ENCODE data around the gene LCE1F.

The LCE1F gene

DNA sequence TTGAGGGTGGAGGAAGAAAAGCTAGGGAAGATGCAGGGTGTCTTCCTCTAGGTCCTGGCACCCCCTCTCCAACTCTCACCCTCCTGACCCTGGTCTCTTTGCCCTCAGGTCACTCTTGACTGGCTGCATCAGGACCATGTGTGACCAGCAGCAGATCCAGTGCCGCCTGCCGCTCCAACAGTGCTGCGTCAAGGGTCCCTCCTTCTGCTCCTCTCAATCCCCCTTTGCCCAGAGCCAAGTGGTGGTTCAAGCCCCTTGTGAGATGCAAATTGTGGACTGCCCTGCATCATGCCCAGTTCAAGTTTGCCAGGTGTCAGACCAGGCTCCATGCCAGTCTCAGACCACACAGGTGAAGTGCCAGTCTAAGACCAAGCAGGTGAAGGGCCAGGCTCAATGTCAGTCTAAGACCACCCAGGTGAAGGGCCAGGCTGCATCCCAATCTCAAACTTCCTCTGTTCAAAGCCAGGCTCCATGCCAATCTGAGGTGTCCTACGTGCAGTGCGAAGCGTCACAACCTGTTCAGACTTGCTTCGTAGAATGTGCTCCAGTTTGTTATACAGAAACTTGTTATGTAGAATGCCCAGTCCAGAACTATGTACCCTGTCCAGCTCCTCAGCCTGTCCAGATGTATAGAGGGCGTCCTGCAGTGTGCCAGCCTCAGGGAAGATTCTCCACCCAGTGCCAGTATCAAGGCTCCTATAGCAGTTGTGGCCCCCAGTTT lies 15.3 kb upstream of the LCE1F start:
- DNase-seq (ENCODE audit: low spot score in 2 of 2) (no peak), ATAC-seq (no peak)
- Mint-ChIP-seq H3K4me3 (no peak overlapping the region), H3K9me3 (no peaks in the 10 kb centered on the region), H3K36me3 (no peaks in the 10 kb centered on the region), H3K27ac (no peak overlapping the region), H3K4me1 (no peaks in the 10 kb centered on the region)

DNA sequence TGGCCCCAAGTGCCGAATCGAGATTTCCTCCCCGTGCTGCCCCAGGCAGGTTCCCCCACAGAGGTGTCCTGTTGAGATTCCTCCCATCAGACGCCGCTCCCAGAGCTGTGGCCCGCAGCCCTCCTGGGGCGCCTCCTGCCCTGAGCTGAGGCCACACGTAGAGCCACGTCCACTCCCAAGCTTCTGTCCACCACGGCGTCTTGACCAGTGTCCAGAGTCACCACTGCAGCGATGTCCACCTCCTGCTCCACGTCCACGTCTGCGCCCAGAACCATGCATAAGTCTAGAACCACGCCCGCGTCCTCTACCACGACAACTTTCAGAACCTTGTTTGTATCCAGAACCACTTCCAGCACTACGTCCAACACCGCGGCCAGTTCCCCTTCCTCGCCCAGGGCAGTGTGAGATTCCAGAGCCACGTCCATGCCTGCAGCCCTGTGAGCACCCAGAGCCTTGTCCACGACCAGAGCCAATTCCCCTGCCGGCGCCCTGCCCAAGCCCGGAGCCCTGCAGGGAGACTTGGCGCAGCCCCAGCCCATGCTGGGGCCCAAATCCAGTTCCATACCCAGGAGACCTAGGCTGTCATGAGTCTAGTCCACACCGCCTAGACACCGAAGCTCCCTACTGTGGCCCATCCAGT lies 14.3 kb upstream of the LCE1F start:
- no peak overlapping the region for H3K4me3 Mint-ChIP-seq
- ATAC-seq (no peak), DNase-seq (ENCODE audit: low spot score in 2 of 2) (no peak)
- H3K9me3 Mint-ChIP-seq: no peaks in the 10 kb centered on the region
- H3K27ac Mint-ChIP-seq: no peak overlapping the region
- H3K36me3 Mint-ChIP-seq: no peaks in the 10 kb centered on the region
- no peaks in the 10 kb centered on the region for H3K4me1 Mint-ChIP-seq

- ATAC-seq (no peak), DNase-seq (ENCODE audit: low spot score in 2 of 2) (no peak)
- Mint-ChIP-seq H3K4me3 (no peak overlapping the region), H3K27ac (no peak overlapping the region), H3K36me3 (no peaks in the 10 kb centered on the region), H3K9me3 (no peaks in the 10 kb centered on the region), H3K4me1 (no peaks in the 10 kb centered on the region)
Measured at GRCh38 chr1:152761609-152762213, 13.2 kb upstream of the LCE1F start.

DNA sequence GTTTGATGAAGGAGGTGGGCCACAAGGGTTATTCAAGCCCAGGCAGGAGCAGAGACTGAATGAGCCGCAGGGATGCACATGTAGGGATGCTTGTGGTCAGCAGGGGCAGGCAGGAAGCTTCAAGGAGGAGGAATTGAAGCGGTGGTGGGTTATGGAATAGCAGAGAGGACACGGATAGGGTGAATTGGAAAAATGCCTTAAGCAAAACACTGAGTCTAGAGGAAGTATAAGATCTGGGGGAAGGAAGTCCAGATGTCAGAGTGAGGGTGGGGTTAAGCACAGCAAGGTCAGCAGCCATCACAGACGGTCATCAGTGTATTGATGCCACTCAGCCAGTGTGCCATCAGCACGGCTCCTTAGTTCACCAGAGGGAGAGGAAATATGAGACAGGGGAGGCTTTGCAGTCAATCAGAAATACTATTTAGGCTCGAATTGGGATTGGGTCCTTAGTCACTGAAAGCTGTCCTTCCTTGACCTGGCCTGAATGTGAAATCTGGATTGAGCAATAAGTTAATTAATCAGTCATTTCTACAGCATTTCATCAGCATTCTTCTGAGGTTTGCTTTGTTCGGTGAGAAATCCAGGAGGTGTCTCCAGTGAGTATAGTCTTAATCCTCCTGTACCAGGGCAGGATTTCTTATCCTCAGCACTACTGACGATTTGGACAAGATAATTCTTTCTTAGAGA lies 6.0 kb upstream of the LCE1F start:
- H3K36me3 Mint-ChIP-seq: no peaks in the 10 kb centered on the region
- H3K4me3 Mint-ChIP-seq: no peak overlapping the region
- H3K9me3 Mint-ChIP-seq: no peaks in the 10 kb centered on the region
- no peak for ATAC-seq
- no peak overlapping the region for H3K27ac Mint-ChIP-seq
- H3K4me1 Mint-ChIP-seq: no peaks in the 10 kb centered on the region
- no peak for DNase-seq (ENCODE audit: low spot score in 2 of 2)

- no peak for DNase-seq (ENCODE audit: low spot score in 2 of 2)
- Mint-ChIP-seq H3K4me1 (no peaks in the 10 kb centered on the region), H3K9me3 (no peaks in the 10 kb centered on the region), H3K36me3 (no peaks in the 10 kb centered on the region), H3K4me3 (no peak overlapping the region), H3K27ac (no peak overlapping the region)
- no peak for ATAC-seq
Measured at GRCh38 chr1:152770411-152770810, 4.5 kb upstream of the LCE1F start.

DNA sequence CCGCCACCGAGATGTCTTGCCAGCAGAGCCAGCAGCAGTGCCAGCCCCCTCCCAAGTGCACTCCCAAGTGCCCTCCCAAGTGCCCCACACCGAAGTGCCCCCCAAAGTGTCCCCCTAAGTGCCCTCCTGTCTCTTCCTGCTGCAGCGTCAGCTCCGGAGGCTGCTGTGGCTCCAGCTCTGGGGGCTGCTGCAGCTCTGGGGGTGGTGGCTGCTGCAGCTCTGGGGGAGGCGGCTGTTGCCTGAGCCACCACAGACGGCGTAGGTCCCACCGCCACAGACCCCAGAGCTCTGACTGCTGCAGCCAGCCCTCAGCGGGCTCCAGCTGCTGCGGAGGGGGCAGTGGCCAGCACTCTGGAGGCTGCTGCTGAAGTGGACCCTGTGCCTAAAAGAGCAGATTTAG lies 1.4 kb downstream of the LCE1F start:
- no peak for ATAC-seq
- no peak overlapping the region for H3K4me3 Mint-ChIP-seq
- H3K4me1 Mint-ChIP-seq: no peaks in the 10 kb centered on the region
- H3K36me3 Mint-ChIP-seq: no peaks in the 10 kb centered on the region
- H3K9me3 Mint-ChIP-seq: no peaks in the 10 kb centered on the region
- no peak for DNase-seq (ENCODE audit: low spot score in 2 of 2)
- no peak overlapping the region for H3K27ac Mint-ChIP-seq

DNA sequence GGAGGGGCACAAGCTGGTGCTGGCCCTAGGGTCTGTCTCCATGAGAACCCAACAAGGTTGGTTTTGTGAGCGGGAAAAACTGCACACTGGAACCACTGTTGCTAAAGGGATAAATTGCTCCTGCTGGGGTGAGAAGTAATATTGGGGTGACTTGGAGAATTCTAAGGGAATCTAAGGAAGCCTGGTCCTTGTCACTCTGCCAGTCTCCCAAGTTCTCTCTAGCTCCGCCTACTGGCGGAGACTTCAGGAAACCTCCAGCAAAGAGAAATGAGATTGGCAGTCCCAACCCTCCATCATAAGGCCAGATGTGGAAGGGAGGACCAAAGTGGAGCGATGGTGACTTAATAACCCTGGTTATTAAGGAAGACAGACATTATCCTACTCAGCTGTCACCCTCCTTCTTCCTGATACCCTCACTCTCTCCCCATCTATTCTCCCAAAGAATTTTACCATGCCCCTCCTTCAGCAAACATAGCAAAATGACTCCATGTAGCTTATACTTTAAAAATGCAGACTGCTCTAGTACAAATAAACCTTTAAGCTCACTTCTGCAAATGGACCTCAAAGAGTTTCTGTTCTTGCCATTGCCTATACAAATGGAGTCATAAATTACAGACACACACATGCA lies 2.7 kb downstream of the LCE1F start:
- H3K27ac Mint-ChIP-seq: no peak overlapping the region
- no peak for ATAC-seq

DNA sequence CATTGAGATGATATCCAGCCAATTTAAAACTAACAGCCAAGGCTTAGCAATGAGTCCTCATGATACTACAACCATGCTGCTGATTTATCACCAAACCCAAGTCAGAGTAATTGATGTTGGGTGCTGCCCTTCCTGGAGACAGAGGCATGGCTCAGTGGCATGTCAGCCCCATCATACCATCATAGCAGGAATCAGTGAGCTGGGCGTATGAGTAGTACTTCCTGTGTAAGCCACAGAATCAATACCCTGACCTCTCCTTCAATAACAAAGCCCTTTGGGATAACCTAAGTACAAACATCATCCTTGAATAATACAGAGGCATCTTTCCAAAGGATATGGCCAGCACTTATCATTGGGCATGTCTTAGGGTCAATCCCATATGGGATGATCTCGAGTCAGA lies 8.2 kb downstream of the LCE1F start:
- ATAC-seq: peak; percentile 66

More for the DNA sequence above, 2.7 kb downstream of the LCE1F start:
- Mint-ChIP-seq H3K9me3 (no peaks in the 10 kb centered on the region), H3K36me3 (no peaks in the 10 kb centered on the region), H3K4me3 (no peak overlapping the region), H3K4me1 (no peaks in the 10 kb centered on the region)
- DNase-seq (ENCODE audit: low spot score in 2 of 2): no peak

DNA sequence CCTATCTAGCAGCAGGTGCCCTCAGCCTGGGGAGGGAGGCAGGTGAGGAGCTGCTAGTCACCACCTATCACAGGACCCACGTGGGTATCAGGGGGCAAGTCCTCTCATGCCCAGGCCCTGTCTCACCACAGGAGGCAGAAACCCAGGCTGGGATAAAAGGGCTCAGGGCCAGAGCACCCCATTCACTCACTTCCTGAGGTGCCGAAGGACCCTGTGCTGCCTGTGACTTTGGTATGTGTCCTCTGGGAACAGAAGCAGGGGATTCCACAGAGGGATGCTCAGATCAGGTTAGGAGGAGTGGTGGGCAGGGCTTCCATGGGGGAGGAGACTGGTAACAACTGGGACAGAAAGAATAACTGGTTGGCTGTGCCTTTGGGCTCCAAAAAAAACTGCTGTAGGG lies 11.1 kb downstream of the LCE1F start, which contains the start of gene LCE1E:
LCE1E (plus strand) TSS at position 181 of the 400 bp plus-strand sequence. CDS start 1,043 bp downstream, outside the sequence.
- H3K36me3 Mint-ChIP-seq: no peaks in the 10 kb centered on the region
- H3K4me1 Mint-ChIP-seq: no peaks in the 10 kb centered on the region
- H3K27ac Mint-ChIP-seq: no peak within 1 kb of the TSS
- DNase-seq (ENCODE audit: low spot score in 2 of 2): no peak
- ATAC-seq: no peak
- no peaks in the 10 kb centered on the region for H3K9me3 Mint-ChIP-seq
- no peak within 1 kb of the TSS for H3K4me3 Mint-ChIP-seq

More for the DNA sequence above, 8.2 kb downstream of the LCE1F start:
- Mint-ChIP-seq H3K27ac (no peak overlapping the region), H3K36me3 (no peaks in the 10 kb centered on the region), H3K9me3 (no peaks in the 10 kb centered on the region), H3K4me3 (no peak overlapping the region), H3K4me1 (no peaks in the 10 kb centered on the region)
- no peak for DNase-seq (ENCODE audit: low spot score in 2 of 2)

GRCh38 chr1:152795686-152796085 lies 20.7 kb downstream of the LCE1F start:
- Mint-ChIP-seq H3K27ac (no peak overlapping the region), H3K4me1 (no peaks in the 10 kb centered on the region), H3K36me3 (no peaks in the 10 kb centered on the region), H3K9me3 (no peaks in the 10 kb centered on the region), H3K4me3 (no peak overlapping the region)
- DNase-seq (ENCODE audit: low spot score in 2 of 2): no peak
- no peak for ATAC-seq

DNA sequence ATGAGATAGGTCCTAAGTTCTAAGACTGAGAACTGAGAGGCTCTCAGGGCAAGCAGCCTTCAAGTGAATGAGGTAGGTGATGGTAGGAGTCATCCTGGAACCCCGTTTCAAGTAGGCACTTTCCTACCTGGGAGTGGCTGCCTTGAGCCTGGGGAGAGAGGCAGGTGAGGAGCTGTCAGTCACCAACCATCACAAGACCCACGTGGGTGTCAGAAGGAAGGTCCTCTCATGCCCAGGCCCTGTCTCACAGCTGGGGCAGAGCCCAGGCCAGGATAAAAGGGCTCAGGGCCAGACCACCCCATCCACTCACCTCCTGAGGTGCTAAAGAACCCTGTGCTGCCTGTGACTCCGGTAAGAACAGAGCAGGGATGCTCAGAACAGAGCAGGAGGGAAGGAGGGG lies 21.5 kb downstream of the LCE1F start, which contains the start of gene LCE1D:
LCE1D (plus strand) TSS at position 301 of the 400 bp plus-strand sequence. CDS start 1,074 bp downstream, outside the sequence.
- no peak within 1 kb of the TSS for H3K4me3 Mint-ChIP-seq
- H3K36me3 Mint-ChIP-seq: no peaks in the 10 kb centered on the region
- ATAC-seq (no peak), DNase-seq (ENCODE audit: low spot score in 2 of 2) (no peak)
- H3K4me1 Mint-ChIP-seq: no peaks in the 10 kb centered on the region
- no peak within 1 kb of the TSS for H3K27ac Mint-ChIP-seq
- no peaks in the 10 kb centered on the region for H3K9me3 Mint-ChIP-seq

- no peak for ATAC-seq
- Mint-ChIP-seq H3K4me1 (no peaks in the 10 kb centered on the region), H3K36me3 (no peaks in the 10 kb centered on the region), H3K4me3 (no peak overlapping the region), H3K9me3 (no peaks in the 10 kb centered on the region), H3K27ac (no peak overlapping the region)
- DNase-seq (ENCODE audit: low spot score in 2 of 2): no peak
Measured at GRCh38 chr1:152801333-152801732, 26.4 kb downstream of the LCE1F start.

DNA sequence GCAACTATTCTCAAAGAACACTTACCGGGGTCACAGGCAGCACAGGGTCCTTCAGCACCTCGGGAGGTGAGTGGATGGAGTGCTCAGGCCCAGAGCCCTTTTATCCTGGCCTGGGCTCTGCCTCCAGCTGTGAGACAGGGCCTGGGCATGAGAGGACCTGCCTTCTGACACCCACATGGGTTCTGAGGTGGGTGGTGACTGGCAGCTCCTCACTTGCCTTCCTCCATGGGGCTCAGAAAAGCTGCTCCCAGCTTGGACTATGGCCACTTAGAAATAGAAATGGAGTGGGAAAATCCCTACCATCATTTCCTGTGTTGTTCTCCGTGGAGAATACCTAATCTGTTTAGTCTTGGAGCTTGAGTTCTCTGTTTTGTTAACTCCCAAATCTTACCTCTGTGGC lies 31.6 kb downstream of the LCE1F start, which contains the start of gene LCE1C:
LCE1C (minus strand) TSS at position 76 of the 400 bp plus-strand sequence. CDS start 1,173 bp downstream, outside the sequence.
- DNase-seq (ENCODE audit: low spot score in 2 of 2) (no peak), ATAC-seq (no peak)
- H3K4me1 Mint-ChIP-seq: no peaks in the 10 kb centered on the region
- peaks cover 3% of the 10 kb centered on the region for H3K9me3 Mint-ChIP-seq
- no peak within 1 kb of the TSS for H3K4me3 Mint-ChIP-seq
- H3K36me3 Mint-ChIP-seq: no peaks in the 10 kb centered on the region
- no peak within 1 kb of the TSS for H3K27ac Mint-ChIP-seq

DNA sequence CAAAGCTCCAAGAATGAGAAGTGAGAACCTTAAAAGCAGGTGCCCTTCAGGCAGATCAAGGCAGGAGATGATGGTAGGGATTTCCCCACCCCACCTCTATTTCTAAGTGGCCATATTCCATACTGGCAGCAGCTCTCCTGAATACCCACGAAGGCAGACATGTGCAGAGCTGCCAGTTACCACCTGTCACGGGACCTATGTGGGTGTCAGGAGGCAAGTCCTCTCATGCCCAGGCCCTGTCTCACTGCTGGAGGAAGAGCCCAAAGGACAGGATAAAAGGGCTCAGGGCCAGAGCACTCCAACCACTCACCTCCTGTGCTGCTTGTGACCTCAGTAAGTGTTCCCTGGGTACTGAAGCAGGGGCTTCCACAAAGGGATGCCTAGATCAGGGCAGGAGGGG lies 36.1 kb downstream of the LCE1F start:
- no peak for DNase-seq (ENCODE audit: low spot score in 2 of 2)
- H3K4me1 Mint-ChIP-seq: no peaks in the 10 kb centered on the region
- H3K9me3 Mint-ChIP-seq: peaks cover 3% of the 10 kb centered on the region
- no peaks in the 10 kb centered on the region for H3K36me3 Mint-ChIP-seq
- H3K4me3 Mint-ChIP-seq: no peak overlapping the region
- no peak overlapping the region for H3K27ac Mint-ChIP-seq
- ATAC-seq: peak; percentile 16

DNA sequence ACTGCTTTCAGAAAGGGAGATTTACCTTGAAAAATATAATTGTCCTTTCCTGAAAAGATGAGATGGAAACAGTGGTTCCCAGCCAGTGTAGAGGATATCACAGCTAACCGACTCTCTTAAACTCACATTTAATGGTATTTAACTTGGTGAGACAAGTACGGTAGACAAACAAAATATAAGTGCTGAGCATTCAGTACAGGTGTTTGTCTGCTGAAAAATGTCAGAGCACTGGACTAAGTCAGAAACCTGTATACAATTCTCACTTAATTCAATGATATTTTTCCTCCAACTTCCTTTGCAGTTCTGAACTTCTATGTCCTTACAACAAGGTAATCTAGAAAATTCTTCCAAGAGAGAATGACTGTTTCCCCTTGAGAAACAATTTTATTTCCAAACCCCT lies 36.7 kb downstream of the LCE1F start, which contains the start of gene LCE1B:
LCE1B (plus strand) TSS at position 301 of the 400 bp plus-strand sequence. CDS start 476 bp downstream, outside the sequence.
- DNase-seq (ENCODE audit: low spot score in 2 of 2) (no peak), ATAC-seq (no peak)
- Mint-ChIP-seq H3K36me3 (no peaks in the 10 kb centered on the region), H3K27ac (no peak within 1 kb of the TSS), H3K9me3 (peaks cover 3% of the 10 kb centered on the region), H3K4me1 (no peaks in the 10 kb centered on the region), H3K4me3 (no peak within 1 kb of the TSS)

Measured in stimulated activated effector memory CD8-positive, alpha-beta T cell treated with anti-CD3 and anti-CD28 coated beads, Interleukin-12 subunit alpha, Interleukin-12 subunit beta, amount 100 ng/mL, for 72 hours (primary cell).